GM23338 (cell line): ENCODE measurements around the gene TBC1D30. TPM values are rescaled to one million over a fixed set of nuclear protein-coding genes. Genes with fewer than 3 reads are reported as not detected.

ENCODE experiments used
- ATAC-seq: fragments of 200-7000 bp; cut with Tn5 transposase; 3 replicates; pipeline ENCODE4 v1.9.1; 2020
- DNase-seq: peaks from one replicate; pipeline ENCODE4 v3.0.0-alpha.2; 2015; ENCODE audit warnings: low spot score
- H2AFZ ChIP-seq: fragments of 200-600 bp; sonication (generic); 2 replicates; pipeline ENCODE4 v1.8.0; 2016; ENCODE audit warnings: antibody characterized with exemption, mild to moderate bottlenecking, moderate library complexity
- H3F3A ChIP-seq: fragments of 200-600 bp; sonication (generic); replicated peaks from 2 replicates; pipeline ENCODE4 v1.8.0; 2017; ENCODE audit warnings: antibody characterized with exemption, mixed run types, low read depth
- H3K27ac ChIP-seq: fragments of 200-600 bp; sonication (generic); 2 replicates; pipeline ENCODE4 v1.6.1; 2016; ENCODE audit warnings: low read depth
- H3K27me3 ChIP-seq: fragments of 200-600 bp; sonication (generic); 2 replicates; pipeline ENCODE4 v1.8.0; 2016; ENCODE audit warnings: mild to moderate bottlenecking, mixed run types, moderate library complexity; ENCODE audit not compliant: insufficient read depth
- H3K36me3 ChIP-seq: fragments of 200-600 bp; sonication (generic); 2 replicates; pipeline ENCODE4 v1.8.0; 2016; ENCODE audit warnings: mild to moderate bottlenecking; ENCODE audit not compliant: insufficient read depth
- H3K4me1 ChIP-seq: fragments of 200-600 bp; sonication (generic); 2 replicates; pipeline ENCODE4 v1.8.0; 2016; ENCODE audit warnings: mild to moderate bottlenecking, moderate library complexity; ENCODE audit not compliant: insufficient read depth
- H3K4me2 ChIP-seq: fragments of 200-600 bp; sonication (generic); 2 replicates; pipeline ENCODE4 v1.7.1; 2017; ENCODE audit warnings: mixed run types
- H3K4me3 ChIP-seq: fragments of 200-600 bp; sonication (generic); 2 replicates; pipeline ENCODE4 v1.6.1; 2016; ENCODE audit warnings: mixed run types
- H3K79me2 ChIP-seq: fragments of 200-600 bp; sonication (generic); replicated peaks from 2 replicates; pipeline ENCODE4 v1.8.0; 2017; ENCODE audit warnings: mild to moderate bottlenecking; ENCODE audit not compliant: insufficient read depth
- H3K9me2 ChIP-seq: fragments of 200-600 bp; sonication (generic); 2 replicates; pipeline ENCODE4 v1.8.0; 2017; ENCODE audit not compliant: insufficient read depth
- H4K20me1 ChIP-seq: fragments of 200-600 bp; sonication (generic); replicated peaks from 2 replicates; pipeline ENCODE4 v1.8.0; 2017; ENCODE audit warnings: mild to moderate bottlenecking; ENCODE audit not compliant: insufficient read depth
- H3K27ac Mint-ChIP-seq: 2 replicates; pipeline ENCODE4 v1.8.0; 2020; ENCODE audit warnings: inconsistent platforms, mild to moderate bottlenecking, moderate library complexity, mixed read lengths
- H3K27me3 Mint-ChIP-seq: 3 replicates; pipeline ENCODE4 v1.8.0; 2022; ENCODE audit warnings: low read depth, mild to moderate bottlenecking, moderate library complexity, mixed read lengths, inconsistent platforms; ENCODE audit not compliant: insufficient read depth, poor library complexity
- H3K36me3 Mint-ChIP-seq: 3 replicates; pipeline ENCODE4 v1.8.0; 2021; ENCODE audit warnings: low read depth, mild to moderate bottlenecking, inconsistent platforms, moderate library complexity, mixed read lengths
- H3K4me1 Mint-ChIP-seq: 3 replicates; pipeline ENCODE4 v1.8.0; 2020; ENCODE audit warnings: mild to moderate bottlenecking, inconsistent platforms, mixed read lengths
- H3K4me3 Mint-ChIP-seq: 3 replicates; pipeline ENCODE4 v1.8.0; 2021; ENCODE audit warnings: moderate library complexity, mild to moderate bottlenecking, inconsistent platforms, mixed read lengths
- H3K9me3 Mint-ChIP-seq: 3 replicates; pipeline ENCODE4 v1.8.0; 2020; ENCODE audit warnings: moderate library complexity, mild to moderate bottlenecking, inconsistent platforms, mixed read lengths
- CREB1 ChIP-seq: fragments of 250-450 bp; sonication (Bioruptor Pico); IDR thresholded peaks from 2 replicates; pipeline ENCODE4 v1.5.0; 2020; ENCODE audit warnings: low read depth, mild to moderate bottlenecking, moderate library complexity
- CTCF ChIP-seq, 2 experiments: fragments of 200-600 bp in 1 of 2; sonication (generic) in 1 of 2; conservative IDR thresholded peaks; 2 replicates each; pipeline versions ENCODE4 v1.5.1 to v1.6.1; 2016 to 2017; ENCODE audit warnings: antibody characterized with exemption in 2 of 2, low read depth in 2 of 2, mild to moderate bottlenecking in 2 of 2, moderate library complexity in 1 of 2
- ETS1 ChIP-seq: IDR thresholded peaks from 2 replicates; pipeline ENCODE4 v1.6.1; 2016; ENCODE audit warnings: antibody characterized with exemption
- EZH2 ChIP-seq: fragments of 200-600 bp; sonication (generic); IDR thresholded peaks from one replicate; pipeline ENCODE4 v1.8.0; 2017; ENCODE audit warnings: antibody characterized with exemption, mild to moderate bottlenecking, low read depth; ENCODE audit not compliant: unreplicated experiment
- EZH2phosphoT487 ChIP-seq: fragments of 200-600 bp; sonication (generic); IDR thresholded peaks from one replicate; pipeline ENCODE4 v1.8.1; 2018; ENCODE audit warnings: antibody characterized with exemption; ENCODE audit not compliant: unreplicated experiment
- JUNB ChIP-seq: IDR thresholded peaks from one replicate; pipeline ENCODE4 v1.6.1; 2016; ENCODE audit warnings: antibody characterized with exemption; ENCODE audit not compliant: unreplicated experiment
- NANOG ChIP-seq: IDR thresholded peaks from 2 replicates; pipeline ENCODE4 v1.6.1; 2016; ENCODE audit warnings: antibody characterized with exemption, borderline replicate concordance
- REST ChIP-seq: IDR thresholded peaks from one replicate; pipeline ENCODE4 v1.6.1; 2018; ENCODE audit warnings: antibody characterized with exemption; ENCODE audit not compliant: unreplicated experiment
- ZNF114 ChIP-seq: fragments of 250-450 bp; sonication (Bioruptor Pico); IDR thresholded peaks from 2 replicates; pipeline ENCODE4 v1.5.0; 2020; ENCODE audit warnings: mild to moderate bottlenecking, moderate library complexity
- ZNF462 ChIP-seq: fragments of 250-450 bp; sonication (Bioruptor Pico); IDR thresholded peaks from 2 replicates; pipeline ENCODE4 v1.5.0; 2020; ENCODE audit warnings: mild to moderate bottlenecking, moderate library complexity
- polyA plus RNA-seq: library from polyadenylated mRNA; unstranded; fragments of >200 nt; fragmentation: Nextera tagmentation; extraction: Ambion mirVana; gene quantifications from 2 replicates; pipeline ENCODE4 v1.2.1, GENCODE V29; 2016
- total RNA-seq: library from RNA; depleted of rRNA; stranded (reverse); fragments of >200 nt; shearing (Covaris generic); gene quantifications from 2 replicates; pipeline ENCODE4 v1.2.3, GENCODE V29; 2014

Gene TBC1D30
- total and polyA plus RNA-seq, 2 experiments from 2014 or later: 2.9 to 9.6 TPM

GRCh38 chr12:64922853-64923252, 98.4 kb downstream of the TBC1D30 start (continued):
- TF ChIP-seq REST (no peak), CTCF (conservative IDR thresholded peaks at IDR 0.05; ENCODE audit: low read depth in 2 of 2) (no peak), ZNF114 (no peak)

GRCh38 chr12:64923536-64923935, 99.1 kb downstream of the TBC1D30 start:
- H2AFZ ChIP-seq: no peak overlapping the region
- H3K36me3 ChIP-seq: no peaks in the 10 kb centered on the region
- no peaks in the 10 kb centered on the region for H3K27me3 ChIP-seq
- H3K4me3 ChIP-seq: 0 out of 2 replicates have a peak overlapping the region, but pooled peaks have one; percentile 7
- Mint-ChIP-seq H3K9me3 (no peaks in the 10 kb centered on the region; the same call in 2 of the 3 replicates), H3K4me1 (peaks cover 16% of the 10 kb centered on the region), H3K27ac (no peak overlapping the region), H3K27me3 (no peaks in the 10 kb centered on the region), H3K36me3 (no peaks in the 10 kb centered on the region), H3K4me3 (no peak overlapping the region)
- H3K4me2 ChIP-seq: peak overlapping the region; percentile 24
- peaks cover 8% of the 10 kb centered on the region; the same call in 1 of the 2 replicates for H3K9me2 ChIP-seq
- no peaks in the 10 kb centered on the region for H4K20me1 ChIP-seq
- no peaks in the 10 kb centered on the region for H3F3A ChIP-seq
- ATAC-seq (no peak), DNase-seq (no peak)
- no peak overlapping the region for H3K27ac ChIP-seq
- no peaks in the 10 kb centered on the region for H3K79me2 ChIP-seq
- peaks cover 12% of the 10 kb centered on the region for H3K4me1 ChIP-seq
- TF ChIP-seq CREB1 (no peak), ETS1 (no peak), EZH2 (no peak), JUNB (no peak), NANOG (no peak), EZH2phosphoT487 (no peak), CTCF (conservative IDR thresholded peaks at IDR 0.05; ENCODE audit: low read depth in 2 of 2) (no peak), ZNF114 (no peak), ZNF462 (CRISPR knock-in tag) (no peak)
